OCI-LY1 (cell line): ENCODE data around the gene DIP2C.

ENCODE experiments used
- H2AFZ ChIP-seq: fragments of 200-600 bp; sonication (generic), shearing (Covaris generic); 2 replicates; pipeline ENCODE4 v1.6.0; 2014; ENCODE audit warnings: antibody characterized with exemption, mild to moderate bottlenecking, low read length
- H3F3A ChIP-seq: fragments of 200-600 bp; sonication (generic), shearing (Covaris generic); 2 replicates; pipeline ENCODE4 v1.6.0; 2014; ENCODE audit warnings: mild to moderate bottlenecking, antibody characterized with exemption, low read length, moderate library complexity; ENCODE audit not compliant: insufficient read depth
- H3K27ac ChIP-seq: fragments of 200-600 bp; sonication (generic); 2 replicates; pipeline ENCODE4 v1.5.1; 2014; ENCODE audit warnings: low read length, mixed run types, mild to moderate bottlenecking, low read depth; ENCODE audit not compliant: poor library complexity, severe bottlenecking
- H3K27me3 ChIP-seq: fragments of 200-600 bp; sonication (generic); 2 replicates; pipeline ENCODE4 v1.6.0; 2014; ENCODE audit warnings: antibody characterized with exemption, mild to moderate bottlenecking, low read length, moderate library complexity; ENCODE audit not compliant: insufficient read depth
- H3K36me3 ChIP-seq: fragments of 200-600 bp; sonication (generic); 2 replicates; pipeline ENCODE4 v1.6.1; 2014; ENCODE audit warnings: mild to moderate bottlenecking, antibody characterized with exemption, low read length, moderate library complexity, mixed read lengths; ENCODE audit not compliant: insufficient read depth
- H3K4me1 ChIP-seq: fragments of 200-600 bp; sonication (generic); 2 replicates; pipeline ENCODE4 v1.5.1; 2014; ENCODE audit warnings: mild to moderate bottlenecking, low read length, moderate library complexity; ENCODE audit not compliant: insufficient read depth, severe bottlenecking
- H3K4me2 ChIP-seq: fragments of 200-600 bp; sonication (generic), shearing (Covaris generic); 2 replicates; pipeline ENCODE4 v1.6.1; 2014; ENCODE audit warnings: low read length
- H3K4me3 ChIP-seq: fragments of 200-600 bp; sonication (generic); 2 replicates; pipeline ENCODE4 v1.5.1; 2014; ENCODE audit warnings: low read length, low read depth, mild to moderate bottlenecking, mixed read lengths; ENCODE audit not compliant: poor library complexity, severe bottlenecking
- H3K79me2 ChIP-seq: fragments of 200-600 bp; shearing (Covaris generic); 2 replicates; pipeline ENCODE4 v1.6.1; 2016; ENCODE audit warnings: mixed run types, low read length, mixed read lengths; ENCODE audit not compliant: insufficient read depth
- H3K9ac ChIP-seq: fragments of 200-600 bp; sonication (generic), shearing (Covaris generic); 2 replicates; pipeline ENCODE4 v1.6.1; 2014; ENCODE audit warnings: mild to moderate bottlenecking, low read length, mixed read lengths
- H3K9me2 ChIP-seq: fragments of 200-600 bp; sonication (generic), shearing (Covaris generic); 2 replicates; pipeline ENCODE4 v1.6.1; 2014; ENCODE audit warnings: low read depth, mild to moderate bottlenecking, low read length, mixed read lengths
- H3K9me3 ChIP-seq: fragments of 200-600 bp; shearing (Covaris generic); 2 replicates; pipeline ENCODE4 v1.6.1; 2014; ENCODE audit warnings: low read length, mixed read lengths
- H4K20me1 ChIP-seq: fragments of 200-600 bp; sonication (generic), shearing (Covaris generic); 2 replicates; pipeline ENCODE4 v1.6.0; 2016; ENCODE audit warnings: mild to moderate bottlenecking, low read length; ENCODE audit not compliant: insufficient read depth
- EZH2 ChIP-seq: fragments of 200-600 bp; sonication (generic), shearing (Covaris generic); IDR thresholded peaks from 2 replicates; pipeline ENCODE4 v1.8.0; 2017; ENCODE audit warnings: borderline replicate concordance, mixed run types, mild to moderate bottlenecking, antibody characterized with exemption, low read length, moderate library complexity, mixed read lengths
- TF ChIP-seq, protein P1 (sequence below): fragments of 200-600 bp; sonication (generic), shearing (Covaris generic); IDR thresholded peaks from 2 replicates; pipeline ENCODE4 v1.5.1; 2017; ENCODE audit warnings: mild to moderate bottlenecking, antibody characterized with exemption, low read length, moderate library complexity, mixed read lengths

Gene DIP2C

GRCh38 chr10:499991-500390 lies 189.5 kb downstream of the DIP2C start:
- Histone ChIP-seq H3K27me3 (no peaks in the 10 kb centered on the region), H3K4me3 (no peak overlapping the region), H2AFZ (no peak overlapping the region), H3K36me3 (peaks cover 91% of the 10 kb centered on the region), H3K4me1 (peaks cover 62% of the 10 kb centered on the region), H4K20me1 (no peaks in the 10 kb centered on the region), H3K79me2 (peaks cover 70% of the 10 kb centered on the region), H3K9me2 (no peaks in the 10 kb centered on the region), H3F3A (no peaks in the 10 kb centered on the region), H3K9me3 (no peaks in the 10 kb centered on the region), H3K9ac (no peak overlapping the region; the same call in 1 of the 2 replicates), H3K4me2 (no peak overlapping the region), H3K27ac (peak overlapping the region; percentile 43)
- TF ChIP-seq, protein P1, sequence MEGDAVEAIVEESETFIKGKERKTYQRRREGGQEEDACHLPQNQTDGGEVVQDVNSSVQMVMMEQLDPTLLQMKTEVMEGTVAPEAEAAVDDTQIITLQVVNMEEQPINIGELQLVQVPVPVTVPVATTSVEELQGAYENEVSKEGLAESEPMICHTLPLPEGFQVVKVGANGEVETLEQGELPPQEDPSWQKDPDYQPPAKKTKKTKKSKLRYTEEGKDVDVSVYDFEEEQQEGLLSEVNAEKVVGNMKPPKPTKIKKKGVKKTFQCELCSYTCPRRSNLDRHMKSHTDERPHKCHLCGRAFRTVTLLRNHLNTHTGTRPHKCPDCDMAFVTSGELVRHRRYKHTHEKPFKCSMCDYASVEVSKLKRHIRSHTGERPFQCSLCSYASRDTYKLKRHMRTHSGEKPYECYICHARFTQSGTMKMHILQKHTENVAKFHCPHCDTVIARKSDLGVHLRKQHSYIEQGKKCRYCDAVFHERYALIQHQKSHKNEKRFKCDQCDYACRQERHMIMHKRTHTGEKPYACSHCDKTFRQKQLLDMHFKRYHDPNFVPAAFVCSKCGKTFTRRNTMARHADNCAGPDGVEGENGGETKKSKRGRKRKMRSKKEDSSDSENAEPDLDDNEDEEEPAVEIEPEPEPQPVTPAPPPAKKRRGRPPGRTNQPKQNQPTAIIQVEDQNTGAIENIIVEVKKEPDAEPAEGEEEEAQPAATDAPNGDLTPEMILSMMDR: no peak
- no peak for TF ChIP-seq EZH2

DNA sequence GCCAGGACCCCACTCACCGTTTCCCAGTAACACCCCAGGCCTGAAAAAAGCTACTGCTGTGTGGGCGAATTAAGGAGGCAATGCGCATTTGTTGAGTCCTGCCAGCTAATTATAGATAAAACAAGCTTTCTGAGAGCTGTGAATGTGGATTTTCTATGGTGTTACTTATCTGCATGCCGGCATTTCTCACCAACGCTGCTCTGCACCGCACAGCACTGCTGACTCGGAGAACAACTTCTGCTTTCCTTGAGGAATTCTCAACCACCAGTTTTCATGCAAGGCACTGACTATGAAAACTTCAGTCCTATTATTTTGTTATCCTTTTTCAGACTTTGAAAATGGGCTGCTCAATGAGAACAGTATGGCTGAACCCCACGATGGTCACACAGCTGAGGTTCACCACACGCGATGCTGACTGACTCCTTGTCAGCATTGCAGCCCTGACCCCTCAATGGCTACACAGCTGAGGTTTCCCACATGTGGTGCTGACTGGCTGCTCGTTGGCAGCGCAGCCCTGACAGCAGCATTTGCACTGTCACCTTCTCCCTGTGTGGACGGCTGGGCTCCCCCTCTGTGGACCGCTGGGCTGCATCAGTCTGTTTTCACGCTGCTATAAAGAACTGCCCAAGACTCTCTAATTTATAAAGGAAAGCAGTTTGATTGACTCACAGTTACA lies 190.6 kb downstream of the DIP2C start:
- H2AFZ ChIP-seq: no peak overlapping the region
- H3K9me2 ChIP-seq: no peaks in the 10 kb centered on the region
- H4K20me1 ChIP-seq: no peaks in the 10 kb centered on the region
- peaks cover 70% of the 10 kb centered on the region for H3K79me2 ChIP-seq
- no peak for TF ChIP-seq EZH2
- TF ChIP-seq, protein P1: no peak
- H3K27me3 ChIP-seq: no peaks in the 10 kb centered on the region
- H3K9ac ChIP-seq: no peak overlapping the region
- no peaks in the 10 kb centered on the region for H3F3A ChIP-seq
- H3K4me3 ChIP-seq: no peak overlapping the region
- no peaks in the 10 kb centered on the region for H3K9me3 ChIP-seq
- H3K36me3 ChIP-seq: peaks cover 87% of the 10 kb centered on the region
- H3K4me2 ChIP-seq: no peak overlapping the region
- H3K4me1 ChIP-seq: peaks cover 62% of the 10 kb centered on the region
- no peak overlapping the region for H3K27ac ChIP-seq

GRCh38 chr10:497898-498451 lies 191.5 kb downstream of the DIP2C start:
- H3K4me2 ChIP-seq: no peak overlapping the region
- H3K79me2 ChIP-seq: peaks cover 70% of the 10 kb centered on the region
- H3K4me1 ChIP-seq: peaks cover 60% of the 10 kb centered on the region
- peaks cover 87% of the 10 kb centered on the region for H3K36me3 ChIP-seq
- H3K27me3 ChIP-seq: no peaks in the 10 kb centered on the region
- no peaks in the 10 kb centered on the region for H3K9me2 ChIP-seq
- H2AFZ ChIP-seq: no peak overlapping the region
- H3K9me3 ChIP-seq: no peaks in the 10 kb centered on the region
- H4K20me1 ChIP-seq: no peaks in the 10 kb centered on the region
- no peak overlapping the region for H3K9ac ChIP-seq
- no peak overlapping the region for H3K4me3 ChIP-seq
- H3K27ac ChIP-seq: no peak overlapping the region
- H3F3A ChIP-seq: no peaks in the 10 kb centered on the region
- TF ChIP-seq EZH2: no peak
- TF ChIP-seq, protein P1: no peak
